NOMO-1 (cell line): ENCODE data around the gene DRICH1.
"Not testable (repeated sequence)": the region's sequence is repeated elsewhere in the genome, so short reads cannot be mapped to it uniquely, and the experiment has no call there.

Source experiments
- DNase-seq, 2 experiments: peaks; one replicate each; lab custom pipeline; 2025; ENCODE audit not compliant: unreplicated experiment in 2 of 2; lab: John Stamatoyannopoulos, UW

DRICH1 gene

DNA sequence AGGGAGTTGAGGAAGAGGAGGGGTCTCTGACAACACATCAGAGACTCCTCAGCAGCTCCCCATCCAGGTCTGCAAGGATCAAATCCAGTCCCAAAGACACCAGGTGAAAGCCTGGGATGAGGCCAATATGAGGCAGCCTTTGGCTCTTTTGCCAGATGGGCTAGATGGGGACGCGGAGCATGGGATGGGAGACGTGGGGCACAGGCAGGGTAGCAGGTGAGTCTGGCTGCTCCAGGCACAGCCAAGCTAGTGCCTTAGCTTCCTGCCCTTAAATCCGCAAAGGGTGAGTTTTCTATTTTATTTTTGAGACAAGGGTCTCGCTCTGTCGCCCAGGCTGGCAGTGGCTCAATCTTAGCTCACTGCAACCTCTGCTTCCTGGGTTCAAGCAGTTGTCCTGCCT is 19.6 kb upstream of the DRICH1 start:
- no peak for DNase-seq

DNA sequence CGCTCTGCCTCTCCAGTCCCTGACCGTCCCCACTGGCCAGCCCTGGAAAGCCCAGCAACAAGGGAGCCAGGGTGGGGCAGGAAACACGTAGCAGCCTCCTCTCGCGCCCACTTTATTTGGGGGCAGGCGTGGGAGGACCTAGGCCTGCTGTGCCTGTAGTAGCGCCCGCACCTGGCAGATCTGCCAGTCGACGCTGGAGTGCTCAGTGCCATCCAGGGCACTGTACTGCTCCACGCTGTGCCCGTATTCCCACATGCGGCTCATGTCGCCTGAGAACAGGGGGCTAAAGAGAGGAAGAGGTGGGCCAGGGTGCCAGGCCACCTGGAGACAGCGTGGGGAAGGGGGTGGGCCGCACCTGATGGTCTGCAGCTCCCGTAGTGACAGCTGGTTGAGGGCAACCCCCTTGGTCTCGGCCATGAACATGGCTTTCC is 17.0 kb upstream of the DRICH1 start:
- no peak for DNase-seq

GRCh38 chr22:23646526-23646925 is 14.4 kb upstream of the DRICH1 start:
- DNase-seq = not testable (repeated sequence)

- not testable (repeated sequence) for DNase-seq
These were observed 8.1 kb upstream of the DRICH1 start for GRCh38 chr22:23640206-23640605.

DNA sequence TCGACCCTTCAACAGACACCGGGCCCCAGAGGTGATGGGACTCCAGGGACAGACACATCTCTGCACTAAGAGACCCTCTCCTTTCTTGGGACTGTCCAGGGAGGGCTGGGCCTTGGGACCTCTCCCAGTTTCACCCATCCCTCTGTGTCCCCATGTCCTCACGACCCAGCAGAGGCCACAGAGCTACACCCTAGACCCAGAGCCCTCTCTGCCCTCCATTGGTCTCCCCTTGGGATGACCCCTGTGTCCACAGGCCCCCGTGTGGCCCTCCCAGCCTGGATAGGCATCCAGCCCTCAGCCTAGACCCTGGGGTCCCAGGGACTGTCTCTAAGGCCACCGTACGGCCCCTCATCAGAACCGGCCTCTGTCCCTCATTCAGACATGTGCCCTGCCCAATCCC is 7.5 kb upstream of the DRICH1 start:
- DNase-seq = no peak

DNA sequence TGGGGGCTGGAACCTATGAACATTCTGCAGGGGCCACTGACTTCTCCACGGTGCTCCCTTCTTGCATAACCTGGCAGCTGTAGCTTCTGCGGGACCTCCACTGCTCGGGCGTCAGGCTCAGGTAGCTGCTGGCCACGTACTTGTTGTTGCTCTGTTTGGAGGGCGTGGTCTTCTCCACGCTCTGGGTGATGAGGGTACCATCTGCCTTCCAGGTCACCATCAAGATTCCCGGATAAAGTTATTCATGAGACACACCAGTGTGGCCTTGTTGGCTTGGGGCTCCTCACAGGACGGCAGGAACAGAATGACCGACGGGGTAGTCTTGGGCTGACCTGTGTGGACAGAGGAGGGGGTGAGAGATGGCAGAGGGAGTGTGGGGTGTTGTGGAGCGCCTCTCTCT is 6.5 kb upstream of the DRICH1 start:
- no peak for DNase-seq

- DNase-seq = not testable (repeated sequence)
These were observed 3.2 kb upstream of the DRICH1 start for GRCh38 chr22:23635291-23635690.

DNA sequence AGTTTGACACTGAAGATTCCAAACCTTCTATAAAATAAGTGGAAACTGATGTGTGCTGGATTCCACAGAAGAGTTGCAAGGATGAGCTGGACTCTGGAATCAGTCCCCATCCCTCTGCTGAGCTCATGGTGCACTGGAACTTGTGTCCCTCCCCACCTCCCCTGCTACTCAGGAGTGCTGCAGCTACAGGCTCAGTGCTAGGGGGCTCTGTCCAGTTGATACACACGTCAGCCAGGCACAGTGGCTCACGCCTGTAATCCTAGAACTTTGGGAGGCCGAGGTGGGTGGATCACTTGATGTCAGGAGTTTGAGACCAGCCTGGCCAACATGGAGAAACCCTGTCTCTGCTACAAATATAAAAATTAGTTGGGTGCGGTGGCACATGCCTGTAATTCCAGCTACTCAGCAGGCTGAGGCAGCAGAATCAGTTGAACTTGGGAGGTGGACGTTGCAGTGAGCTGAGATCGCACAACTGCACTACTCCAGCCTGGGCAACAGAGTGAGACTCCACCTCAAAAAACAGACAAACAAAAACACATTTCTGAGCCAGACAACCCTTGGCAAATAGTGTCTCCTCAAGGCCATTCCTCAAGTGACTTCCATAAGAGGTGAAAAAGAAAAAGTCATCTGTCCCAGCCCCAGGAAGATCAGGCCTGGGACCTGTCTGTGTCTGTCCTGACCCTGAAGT is 3.9 kb downstream of the DRICH1 start:
- not testable (repeated sequence) for DNase-seq

DNA sequence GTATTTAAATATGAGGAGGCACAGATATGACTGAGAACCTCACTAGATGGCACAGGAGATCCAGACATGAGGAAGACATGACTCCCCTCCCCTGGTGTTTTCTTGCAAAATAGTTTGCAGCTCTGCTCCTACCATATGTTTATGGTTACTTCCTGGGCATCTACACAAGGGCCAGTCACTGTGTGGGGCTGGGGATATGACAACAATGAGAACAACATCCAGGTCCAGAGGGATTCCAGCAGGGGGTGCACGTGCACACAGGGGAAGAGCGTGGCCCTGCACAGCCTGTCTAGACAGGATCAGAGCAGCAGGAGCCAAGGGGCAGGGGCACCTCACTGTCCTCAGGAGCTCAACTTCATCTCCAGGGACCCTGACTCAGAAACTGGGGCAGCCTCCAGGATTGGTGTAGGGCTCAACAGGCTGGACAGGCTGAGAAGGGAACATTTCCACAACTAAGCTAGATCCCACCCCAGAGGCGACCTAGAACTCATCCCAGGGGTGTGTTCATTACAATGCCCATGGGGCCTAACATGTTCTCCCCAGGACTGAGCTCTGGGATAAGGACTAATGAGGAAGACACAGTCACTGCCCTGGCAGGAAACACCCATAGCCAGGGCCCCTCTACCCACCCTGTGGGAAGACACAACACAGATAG is 4.6 kb downstream of the DRICH1 start:
- DNase-seq = peak; percentile 17 to 26

DNA sequence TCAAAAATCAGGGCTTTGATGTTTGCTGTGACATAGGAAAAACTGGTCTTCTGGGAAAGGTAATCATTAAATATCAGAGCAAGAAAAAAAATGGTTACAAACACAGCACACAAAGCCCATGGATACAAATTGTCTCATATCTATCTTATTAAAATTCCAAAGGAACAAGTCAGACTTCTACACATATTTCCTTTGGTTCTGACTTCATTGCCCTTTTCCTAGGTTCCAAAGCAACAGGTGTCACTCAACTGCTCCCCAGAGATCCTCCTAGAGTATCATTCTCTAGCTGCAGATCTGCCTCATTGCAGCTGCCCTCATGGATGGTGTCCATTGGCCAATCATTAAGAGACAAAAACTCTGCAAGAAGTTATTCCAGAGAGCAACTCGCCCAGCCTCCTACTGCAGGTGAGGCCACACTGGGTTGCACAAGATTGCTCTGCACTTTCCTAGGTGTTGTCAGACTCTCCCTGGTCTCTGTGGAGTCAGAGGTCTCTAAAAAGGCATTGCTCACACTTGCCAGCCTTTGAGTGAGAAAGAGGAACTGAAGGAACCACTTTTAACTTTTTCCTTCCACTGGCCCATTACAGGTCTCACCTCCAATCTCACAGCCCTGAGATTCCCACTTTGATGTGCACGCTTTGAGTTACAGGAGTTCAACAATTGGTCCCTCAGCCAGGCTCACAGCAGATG is 5.7 kb downstream of the DRICH1 start:
- no peak for DNase-seq

DNA sequence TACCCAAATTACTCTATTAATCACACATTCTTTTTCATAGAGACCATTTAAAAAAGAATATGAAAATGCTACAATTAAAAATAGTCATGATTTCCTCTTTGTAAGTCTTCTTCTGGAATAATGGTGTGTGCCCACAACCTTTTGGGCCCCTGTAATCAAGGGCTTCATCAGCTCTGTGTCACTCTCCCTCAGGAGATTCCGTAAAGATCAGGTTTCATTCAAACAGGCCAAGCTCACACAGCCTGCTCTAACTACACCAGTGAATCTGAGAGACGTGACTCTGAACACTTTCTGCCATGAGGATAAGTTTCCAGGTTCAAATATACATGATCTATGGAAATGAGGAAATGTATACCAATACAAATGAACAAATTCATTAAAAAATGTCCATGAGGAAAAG is 9.5 kb downstream of the DRICH1 start:
- DNase-seq = no peak

DNA sequence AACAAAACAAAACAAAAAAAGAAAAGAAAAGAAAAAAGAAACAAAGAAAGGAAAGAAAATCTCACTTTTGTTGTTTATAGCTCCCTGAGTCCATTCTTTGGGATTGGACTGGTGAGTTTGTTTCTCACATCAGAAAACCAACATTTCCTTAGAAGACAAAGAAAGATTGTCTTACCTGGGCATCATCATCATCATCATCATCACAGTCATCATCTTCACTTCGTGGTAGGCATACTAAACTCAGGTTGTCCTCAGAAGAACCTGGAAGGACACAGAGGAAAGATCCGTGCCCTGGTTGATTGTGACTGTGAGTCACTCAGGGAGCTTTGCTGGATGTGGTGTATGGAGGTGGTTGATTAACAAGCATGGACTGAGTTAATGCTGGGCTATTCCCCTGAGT is 10.2 kb downstream of the DRICH1 start:
- DNase-seq = not testable (repeated sequence)

- no peak for DNase-seq
These were observed 10.9 kb downstream of the DRICH1 start for GRCh38 chr22:23621082-23621780.

- no peak for DNase-seq
These were observed 18.7 kb downstream of the DRICH1 start for GRCh38 chr22:23613193-23613972.

- DNase-seq = no peak
These were observed 21.9 kb downstream of the DRICH1 start for GRCh38 chr22:23609983-23610781.

DNA sequence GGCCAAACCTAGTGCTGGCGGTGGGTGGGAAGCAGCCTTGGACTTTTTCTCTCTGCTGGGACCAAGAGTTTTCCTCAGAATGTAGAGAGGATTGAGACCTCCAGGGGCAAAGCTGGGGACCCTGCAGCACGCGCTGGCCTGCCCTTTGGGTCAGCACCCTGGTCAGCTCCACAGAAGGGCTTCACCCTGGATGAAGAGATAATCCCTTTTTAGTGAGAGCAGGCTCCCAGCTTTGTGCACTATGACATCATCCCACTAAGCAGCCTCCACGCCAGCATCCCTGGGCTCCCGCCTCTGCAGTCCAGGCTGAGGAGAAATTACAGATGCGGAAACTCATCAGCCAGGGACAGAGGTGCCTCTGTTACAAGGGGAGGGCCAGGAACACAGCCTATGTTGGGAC is 23.5 kb downstream of the DRICH1 start:
- DNase-seq = no peak

- DNase-seq = no peak
These were observed 25.7 kb downstream of the DRICH1 start for GRCh38 chr22:23606204-23607131.

GRCh38 chr22:23604939-23605712 is 27.0 kb downstream of the DRICH1 start:
- no peak for DNase-seq
